Measurements from ENCODE around the gene CCDC188. TPM values are rescaled to one million over a fixed set of nuclear protein-coding genes. Genes with fewer than 3 reads are reported as not detected.
A peak's percentile ranks its signal among the peaks of the same experiment; 100 is the strongest.

Gene CCDC188
- total and polyA plus RNA-seq, 9 of the 15 experiments (the other 6 are each of a cell fraction or from before 2014, with no cell fraction given): not detected

GRCh38 chr22:20106205-20106848, 44.5 kb downstream of the CCDC188 start:
- Histone ChIP-seq H3K4me1 (replicated peaks in 1 of 2; ENCODE audit: control insufficient read depth in 2 of 2, insufficient read depth in 2 of 2, low read length in 2 of 2) (peaks cover 0 to 40% of the 10 kb centered on the region in 2 experiments; a peak in 3 of 5 replicates), H4K20me1 (replicated peaks; ENCODE audit: control insufficient read depth, insufficient read depth, low read length) (peaks cover 70% of the 10 kb centered on the region), H3K4me2 (ENCODE audit: insufficient read depth, low read length) (no peak overlapping the region), H3K9me3 (replicated peaks; ENCODE audit: control insufficient read depth, insufficient read depth, low read depth, low read length) (no peaks in the 10 kb centered on the region), H3K79me2 (ENCODE audit: control insufficient read depth, insufficient read depth, low read length) (peaks cover 35% of the 10 kb centered on the region), H3K27me3 (ENCODE audit: control insufficient read depth in 2 of 2, insufficient read depth in 2 of 2, low read length in 2 of 2) (no peaks in the 10 kb centered on the region), H3K27ac (ENCODE audit: extremely low read depth, low read depth, low read length) (no peak overlapping the region), H3K9ac (ENCODE audit: insufficient read depth in 1 of 2, low read depth in 2 of 2, low read length in 2 of 2) (peak overlapping the region in 1 of 2 experiments; percentile 49; a peak in 2 of 4 replicates), H2AFZ (ENCODE audit: low read depth, low read length) (no peak overlapping the region), H3K9me1 (ENCODE audit: control insufficient read depth, insufficient read depth, low read length) (peaks cover 9% of the 10 kb centered on the region), H3K36me3 (ENCODE audit: control insufficient read depth, insufficient read depth, low read length) (peaks cover 97% of the 10 kb centered on the region), H3K4me3 (no peak overlapping the region)
- WGBS (ENCODE audit: insufficient coverage, low coverage, missing lambda C conversion rate): 87% methylated on average over 20 of the region's 20 CpGs
- no peak for ATAC-seq
- no TSS peak for BruUV-seq (replicated peaks)
- DNase-seq (ENCODE audit: extremely low read depth in 1 of 4, low spot score in 3 of 4): no peak
- intact Hi-C loops (cut with micrococcal nuclease) (no loop called here), in situ Hi-C loops (cut with MboI) (no loop called here)
- ChIA-PET CTCF (ENCODE audit: low intra/inter-chr PET ratio) (no interaction called here), POLR2A (interaction anchor here (0.8 to 20.7 kb wide), 6 partner anchors 11 to 73 kb away, joined by 4 to 513 read pairs (median 6); partner anchors contain the start of genes RANBP1 and TRMT2A)
- no peak for FAIRE-seq
- TF ChIP-seq PCBP2 (IDR thresholded peaks at IDR 0.05; ENCODE audit: low read depth, low read length, poor library complexity, severe bottlenecking): no peak
- 0 out of 2 replicates have a peak, but pooled peaks have one; percentile 17 for TF ChIP-seq POLR2A (conservative IDR thresholded peaks at IDR 0.05)
- TF ChIP-seq FOS (IDR thresholded peaks at IDR 0.05; ENCODE audit: extremely low read depth, insufficient read length): no peak
- TF ChIP-seq ZNF589 (CRISPR knock-in tag; IDR thresholded peaks at IDR 0.05; ENCODE audit: low read depth): no peak
- TF ChIP-seq POLR2G (IDR thresholded peaks at IDR 0.05; ENCODE audit: low read depth, low read length): peak; percentile 70
- no peak for TF ChIP-seq RBM17 (IDR thresholded peaks at IDR 0.05; ENCODE audit: borderline replicate concordance, low read depth, low read length)
- TF ChIP-seq ZBTB43 (CRISPR knock-in tag; IDR thresholded peaks at IDR 0.05): no peak
- no peak for TF ChIP-seq C11orf30 (IDR thresholded peaks at IDR 0.05; ENCODE audit: low read depth)
- TF ChIP-seq POLR2AphosphoS5 (IDR thresholded peaks at IDR 0.05; ENCODE audit: control insufficient read depth, insufficient read depth, low read depth, low read length): peak; percentile 12; the same call in 1 of the 2 replicates
- no peak for TF ChIP-seq ARID1B (IDR thresholded peaks at IDR 0.05)
- TF ChIP-seq DDX20 (tag; IDR thresholded peaks at IDR 0.05; ENCODE audit: low read depth): no peak
- TF ChIP-seq HSF4 (CRISPR knock-in tag; IDR thresholded peaks at IDR 0.05; ENCODE audit: borderline replicate concordance): no peak
- TF ChIP-seq MAFG (tag; conservative IDR thresholded peaks at IDR 0.05): no peak
- TF ChIP-seq TSC22D4 (tag; IDR thresholded peaks at IDR 0.05): no peak
- TF ChIP-seq HNRNPLL (IDR thresholded peaks at IDR 0.05; ENCODE audit: low read depth, low read length, poor library complexity, severe bottlenecking): no peak
- no peak for TF ChIP-seq MEF2A (IDR thresholded peaks at IDR 0.05; ENCODE audit: control insufficient read depth, low read depth, low read length)
- TF ChIP-seq RBFOX2 (IDR thresholded peaks at IDR 0.05; ENCODE audit: low read depth, low read length): peak; percentile 40; the same call in 1 of the 2 replicates
- TF ChIP-seq ZBTB7A (IDR thresholded peaks at IDR 0.05; ENCODE audit: borderline replicate concordance, control insufficient read depth, low read depth, low read length): 0 out of 2 replicates have a peak, but pooled peaks have one; percentile 15
- no peak for TF ChIP-seq ZNF740 (CRISPR knock-in tag; IDR thresholded peaks at IDR 0.05)
- TF ChIP-seq ZNF740 (tag; IDR thresholded peaks at IDR 0.05): peak in 1 of 2 experiments; percentile 63; a peak in 1 of 4 replicates
- TF ChIP-seq SRF (CRISPR knock-in tag; IDR thresholded peaks at IDR 0.05): no peak
